Motor neuron (in vitro differentiated cells): ENCODE data around the gene DNAJB9. TPM values are rescaled to one million over a fixed set of nuclear protein-coding genes. Genes with fewer than 3 reads are reported as not detected.

Source experiments
- total RNA-seq, 8 experiments: library from RNA; unstranded; fragments of 300-600 nt; gene quantifications; 2 replicates each; pipeline versions ENCODE4 v1.2.3 to v1.2.4, GENCODE V29; 2022

Gene DNAJB9
- total RNA-seq, 8 experiments from 2014 or later: 12.4 to 64.2 (median 33.1) TPM

Other genes with a start within 250 kb of the DNAJB9 start
- 10 to 100 TPM in 6 of 8 experiments, 1 to 10 TPM in 2; 2.8 to 81.9 (median 53.8) TPM for gene NRCAM, start 113.4 kb upstream of the DNAJB9 start, total RNA-seq
- gene PNPLA8, start 43.7 kb upstream of the DNAJB9 start, total RNA-seq: 10 to 100 TPM; 22.9 to 62.1 (median 37.0) TPM
- gene THAP5, start 168 bp upstream of the DNAJB9 start, total RNA-seq: 10 to 100 TPM; 22.2 to 46.8 (median 29.4) TPM